HG02973 (cell line): ENCODE data around the gene TACSTD2.
"Not testable (repeated sequence)": the region's sequence is repeated elsewhere in the genome, so short reads cannot be mapped to it uniquely, and the experiment has no call there.

Experiments
- ATAC-seq: cut with Tn5 transposase; IDR thresholded peaks from one replicate; pipeline ENCODE4 v1.9.1; 2021; ENCODE audit warnings: moderate library complexity; ENCODE audit not compliant: unreplicated experiment

Gene TACSTD2

DNA sequence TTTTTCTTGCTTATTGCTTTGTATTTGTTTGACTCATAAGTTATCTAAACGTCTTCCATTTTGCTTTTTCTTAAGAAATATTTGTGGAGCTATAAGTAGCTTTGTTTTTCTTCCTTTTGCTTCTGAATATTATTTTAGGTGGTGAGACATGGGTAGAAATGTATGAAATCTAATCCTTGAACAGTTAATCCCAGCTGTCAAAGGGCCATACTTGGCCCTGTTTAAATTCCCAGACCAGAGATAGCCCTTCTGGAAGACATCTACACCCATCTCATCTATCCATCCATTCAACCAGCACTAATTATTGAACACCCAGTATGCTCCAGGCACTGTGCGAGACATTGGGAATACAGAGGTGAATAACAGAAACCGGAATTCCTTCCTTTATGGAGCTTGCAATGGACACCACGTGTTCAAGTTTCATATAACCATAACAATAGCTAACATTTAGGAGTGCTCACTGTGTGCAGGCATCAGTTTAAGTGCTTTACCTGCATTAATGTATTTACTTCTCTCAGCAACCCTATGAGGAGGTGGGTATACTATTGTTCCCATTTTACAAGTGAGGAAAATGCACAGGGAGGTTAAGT lies 8.7 kb downstream of the TACSTD2 start:
- no peak for ATAC-seq

DNA sequence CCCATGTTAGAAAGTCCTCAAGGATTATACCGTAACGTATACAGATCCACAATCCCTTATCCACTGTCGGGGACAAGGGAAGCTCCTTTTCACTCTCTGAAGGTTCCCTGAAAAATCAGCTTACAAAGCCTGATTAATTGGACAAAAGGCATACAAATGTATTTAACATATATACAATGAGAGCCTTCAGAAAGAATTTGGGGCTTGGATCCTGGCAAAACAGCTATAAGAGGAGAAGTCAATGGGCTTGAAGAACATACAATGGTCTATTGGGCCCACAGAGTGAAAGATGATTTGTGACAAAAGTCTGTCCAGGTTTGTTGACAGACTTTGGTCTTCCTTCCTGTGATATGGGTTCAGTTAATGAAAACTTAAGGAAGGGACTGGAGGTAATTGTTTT lies 10.7 kb downstream of the TACSTD2 start:
- ATAC-seq = no peak

DNA sequence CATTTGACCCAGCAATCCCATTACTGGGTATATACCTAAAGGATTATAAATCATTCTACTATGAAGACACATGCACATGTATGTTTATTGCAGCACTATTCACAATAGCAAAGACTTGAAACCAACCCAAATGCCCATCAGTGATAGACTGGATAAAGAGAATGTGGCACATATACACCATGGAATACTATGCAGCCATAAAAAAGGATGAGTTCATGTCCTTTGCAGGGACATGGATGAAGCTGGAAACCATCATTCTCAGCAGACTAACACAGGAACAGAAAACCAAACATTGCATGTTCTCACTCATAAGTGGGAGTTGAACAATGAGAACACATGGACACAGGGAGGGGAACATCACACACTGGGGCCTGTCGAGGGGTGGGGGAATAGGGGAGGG lies 13.3 kb downstream of the TACSTD2 start:
- ATAC-seq = not testable (repeated sequence)

DNA sequence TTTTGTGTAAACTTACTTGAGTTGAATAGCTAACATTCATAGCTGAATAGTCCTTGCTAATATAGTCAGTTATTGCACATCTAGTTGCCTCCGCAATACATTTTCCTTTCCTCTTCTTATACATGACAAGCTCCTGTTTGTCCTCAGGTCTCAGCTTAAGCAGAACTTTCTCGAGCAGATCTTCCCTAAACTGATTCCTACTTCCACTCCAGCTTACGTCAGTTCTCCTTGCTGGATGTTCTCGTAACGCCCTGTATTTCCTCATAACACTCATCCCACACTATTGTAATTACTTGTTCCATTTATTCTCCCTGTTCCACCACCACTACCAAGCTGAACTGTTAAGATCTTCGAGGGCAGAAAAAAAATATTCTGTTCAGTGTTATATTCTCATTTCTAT lies 15.4 kb downstream of the TACSTD2 start:
- no peak for ATAC-seq

DNA sequence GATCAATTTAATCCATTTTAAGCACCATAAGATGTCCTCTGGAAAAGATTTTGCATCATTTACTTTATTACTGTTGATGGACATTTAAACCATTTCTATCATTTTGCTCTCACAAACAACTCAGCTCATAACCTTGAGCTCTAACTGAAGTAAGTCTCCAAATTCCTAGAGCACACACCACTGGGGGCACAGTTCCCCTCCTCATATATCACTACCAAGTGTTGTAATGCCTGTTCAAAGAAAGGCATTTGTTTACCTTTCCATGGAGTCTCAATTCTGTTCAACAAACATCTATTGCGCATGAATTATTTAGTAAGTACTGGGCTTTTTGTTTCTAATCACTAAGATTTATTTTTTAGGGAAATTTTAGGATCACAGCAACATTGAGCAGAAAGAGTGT lies 21.7 kb downstream of the TACSTD2 start:
- ATAC-seq = no peak

DNA sequence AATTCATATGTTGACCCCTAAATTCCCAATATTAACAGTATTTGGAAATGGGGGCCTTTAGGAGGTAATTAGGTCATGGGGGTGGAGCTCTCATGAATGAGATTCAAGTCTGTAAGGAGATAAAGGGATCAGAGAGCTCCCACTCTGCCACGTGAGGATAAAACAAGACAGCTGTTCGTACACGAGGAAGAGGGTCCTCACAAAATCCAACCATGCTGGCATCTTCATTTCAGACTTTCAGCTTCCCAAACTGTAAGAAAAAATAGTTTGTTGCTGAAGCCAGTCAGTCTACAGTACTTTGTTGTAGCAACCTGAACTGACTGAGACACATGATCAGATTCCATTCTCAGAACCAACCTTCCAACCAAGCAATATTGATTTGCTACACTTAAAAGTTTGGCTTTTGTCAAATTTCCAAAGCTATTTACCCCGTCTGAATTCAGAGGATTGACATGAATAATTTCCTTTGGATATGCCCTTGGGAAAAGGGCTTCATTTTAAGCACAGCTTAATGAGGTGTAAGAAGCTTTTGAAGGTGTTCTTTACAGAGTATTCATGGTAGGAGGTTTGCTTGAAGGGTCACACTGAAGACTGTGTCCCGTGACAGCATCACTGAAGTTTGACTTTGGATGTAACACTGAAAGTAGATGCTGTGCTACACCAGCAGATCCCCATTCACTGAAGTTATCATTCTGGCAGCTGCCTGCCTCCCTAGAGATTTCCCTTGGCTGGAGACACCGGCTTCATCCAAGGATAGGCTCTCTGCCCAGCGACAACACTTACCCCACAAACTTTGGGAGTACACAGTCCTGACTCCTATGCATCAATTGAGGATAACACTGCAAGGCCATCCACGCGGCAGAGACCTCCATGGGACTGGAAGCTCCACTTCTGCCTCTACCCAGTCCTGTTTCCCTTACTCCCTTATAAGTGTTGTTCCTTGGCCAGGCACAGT lies 25.6 kb downstream of the TACSTD2 start:
- ATAC-seq = no peak

DNA sequence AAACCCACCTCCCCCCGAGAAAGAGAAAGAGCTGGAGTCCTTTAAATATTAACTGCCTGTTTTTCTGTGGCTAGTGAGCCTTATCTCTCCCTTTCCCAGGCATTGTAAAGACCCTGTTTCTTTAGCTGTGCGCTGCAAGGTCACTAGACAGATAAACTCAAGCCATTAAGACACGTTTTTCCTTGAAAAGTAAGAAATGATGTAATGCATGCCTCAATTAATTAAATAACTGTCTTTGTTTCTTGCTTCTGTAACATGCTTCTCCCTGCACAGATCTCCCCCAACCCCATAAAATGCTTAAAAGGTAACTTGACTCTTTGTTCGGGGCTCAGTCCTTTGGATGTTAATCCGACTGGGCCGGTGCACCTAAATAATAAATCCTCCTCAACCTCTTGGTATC lies 27.8 kb downstream of the TACSTD2 start:
- not testable (repeated sequence) for ATAC-seq

DNA sequence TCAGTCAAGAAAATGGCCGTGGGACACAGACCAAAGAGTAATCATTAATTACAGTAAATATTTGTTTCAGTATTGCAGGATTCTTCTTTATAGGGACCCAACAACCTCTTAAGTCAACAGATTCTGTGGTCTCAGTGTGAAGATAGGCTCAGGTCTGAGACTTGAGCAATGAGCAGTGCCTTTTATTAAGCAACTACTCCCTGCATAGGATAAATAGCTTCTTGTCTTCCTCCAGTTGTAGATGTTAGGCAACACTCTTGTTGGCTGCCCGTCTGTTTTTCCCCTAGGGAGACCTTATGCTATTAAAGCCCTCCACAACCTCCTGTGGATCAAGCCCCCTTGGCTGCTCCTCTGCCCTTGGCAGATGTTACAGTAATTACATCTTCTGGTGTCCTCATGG lies 28.7 kb downstream of the TACSTD2 start:
- no peak for ATAC-seq

DNA sequence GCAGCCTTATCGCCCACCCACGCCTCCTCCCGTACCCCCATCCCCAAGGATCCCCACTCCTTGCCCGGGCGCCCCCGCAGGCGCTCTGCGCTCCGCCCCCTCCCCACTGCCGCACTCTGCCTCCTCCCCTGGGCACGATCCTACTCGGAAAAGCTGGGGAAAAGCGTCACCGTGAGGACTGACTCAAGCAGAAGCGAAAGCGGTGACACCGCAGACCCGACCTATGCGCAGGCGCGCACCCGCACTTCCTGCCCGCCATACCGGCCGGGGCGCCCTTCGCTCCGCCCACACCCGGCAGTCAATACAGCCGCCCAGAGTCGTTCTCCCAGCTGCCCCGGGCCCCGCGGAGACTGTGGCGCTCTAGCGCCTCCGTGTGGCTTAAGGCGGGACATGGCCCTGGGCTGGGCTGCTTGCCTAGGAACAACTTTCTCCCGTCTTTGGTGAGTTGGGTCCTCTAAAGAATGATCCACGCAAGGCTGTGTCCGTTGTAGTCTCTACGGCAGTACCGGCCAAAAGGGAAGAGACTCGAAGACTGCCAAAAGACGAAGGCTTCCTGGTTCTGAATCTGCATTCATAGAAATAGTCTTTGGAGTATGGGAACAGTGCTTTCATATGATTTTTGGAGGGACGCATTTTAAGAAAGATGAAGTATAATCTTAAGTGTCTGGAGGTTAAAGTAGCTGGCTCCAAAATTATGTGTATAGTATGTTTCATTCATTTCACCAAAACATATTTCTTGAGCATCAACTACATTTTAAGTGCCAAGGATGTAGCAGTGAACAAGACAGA lies 30.3 kb downstream of the TACSTD2 start, which contains the start of gene OMA1:
OMA1 (minus strand) TSS at position 207 of the 789 bp plus-strand sequence. CDS start 7,432 bp downstream, outside the sequence.
- peak; percentile 93 for ATAC-seq

DNA sequence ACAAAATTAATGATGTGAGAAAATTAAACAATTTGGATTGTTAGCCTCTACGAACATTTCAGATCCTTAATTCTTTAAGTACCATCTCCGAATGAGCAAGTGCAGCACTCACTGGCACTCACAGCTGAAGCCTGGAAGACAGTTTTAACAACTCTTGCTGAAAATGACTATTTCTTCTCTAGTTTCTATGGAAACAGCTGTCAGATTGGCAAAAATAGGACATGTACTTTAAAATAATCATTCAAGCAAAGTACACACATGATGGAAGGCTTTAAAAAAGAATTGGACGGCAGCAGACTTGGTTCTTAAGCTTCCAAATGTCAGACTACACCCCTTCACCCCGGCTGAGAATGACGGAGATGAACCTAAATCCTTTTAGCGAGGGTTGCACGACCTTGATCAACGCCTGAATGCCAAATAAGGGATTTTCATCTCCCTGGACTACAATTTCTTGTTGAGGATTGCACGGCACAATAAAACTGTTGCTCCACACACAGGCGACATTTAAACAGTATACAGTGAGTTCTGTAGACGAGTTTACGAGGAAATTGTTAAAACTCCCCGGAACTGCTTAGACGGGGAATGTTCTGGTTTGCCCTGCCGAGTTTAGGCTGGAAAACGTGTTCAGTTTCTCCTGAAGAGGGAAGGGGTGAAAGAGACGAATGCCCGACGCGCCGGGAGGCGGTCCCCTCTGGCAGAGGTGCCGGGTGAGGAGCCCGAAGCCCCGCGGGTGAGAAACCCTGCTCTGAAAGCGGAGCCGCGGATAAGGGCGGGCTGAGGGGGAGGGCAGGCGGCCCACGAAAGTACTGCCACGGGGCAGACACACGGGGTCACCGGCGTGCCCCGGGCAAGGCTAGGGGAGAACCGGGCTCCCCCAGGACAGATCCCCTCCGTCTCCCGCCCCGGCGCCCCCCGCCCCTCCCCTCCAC lies 31.2 kb downstream of the TACSTD2 start:
- ATAC-seq = peak; percentile 35

DNA sequence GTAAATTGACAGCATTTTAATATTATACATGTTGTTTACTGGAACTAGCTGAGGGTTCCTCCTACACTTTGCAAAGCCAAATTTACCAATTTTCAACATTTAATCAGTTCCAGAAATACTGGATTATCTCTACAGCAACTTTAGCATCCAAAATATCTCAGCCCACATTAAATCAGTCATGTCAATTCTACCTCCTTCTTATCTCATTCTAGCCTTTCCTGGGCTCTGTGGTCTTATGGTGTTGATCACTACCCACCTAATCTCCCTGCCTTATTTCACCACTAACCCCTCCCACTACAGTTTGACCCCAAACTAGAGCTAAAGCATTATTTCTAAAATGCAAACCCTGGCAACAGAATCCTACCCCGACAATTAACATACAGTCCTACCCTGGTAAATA lies 33.8 kb downstream of the TACSTD2 start:
- no peak for ATAC-seq

DNA sequence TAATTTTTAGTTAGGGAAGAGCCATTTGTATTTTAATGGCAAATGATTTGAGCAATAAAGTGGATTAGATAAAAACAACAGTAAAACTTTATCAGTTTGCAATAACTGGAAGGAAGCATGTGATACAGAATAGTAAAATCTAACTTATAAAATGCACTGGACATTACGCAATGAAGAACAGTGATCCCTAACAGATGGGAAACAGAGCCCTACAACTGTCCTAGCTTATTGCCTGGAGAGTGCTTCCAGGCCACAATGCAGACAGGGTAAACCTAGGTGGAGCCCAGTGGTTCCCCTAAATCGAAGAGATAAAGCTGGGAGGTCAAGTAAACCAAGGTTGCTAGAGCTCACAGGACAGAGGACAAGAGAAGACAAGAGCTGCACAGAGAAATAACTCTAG lies 37.5 kb downstream of the TACSTD2 start:
- no peak for ATAC-seq

DNA sequence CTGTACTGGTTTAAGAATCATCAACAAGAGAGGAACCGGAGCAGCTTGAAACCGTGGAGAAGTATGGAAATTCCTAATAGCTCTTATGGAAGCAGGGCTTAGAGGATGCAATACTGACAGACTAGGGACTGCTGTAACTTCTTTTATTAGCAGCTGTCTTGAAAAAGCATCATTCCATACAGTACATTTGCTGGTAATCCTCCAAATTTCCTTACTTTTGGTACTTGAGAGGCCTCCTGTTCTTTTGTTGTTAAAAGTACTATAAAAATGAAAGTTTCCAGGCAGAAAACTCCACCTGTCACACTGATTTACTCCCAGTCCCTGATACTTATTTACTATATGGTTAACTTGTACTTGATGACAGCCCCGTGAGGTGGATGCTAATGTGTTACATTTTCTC lies 38.2 kb downstream of the TACSTD2 start:
- no peak for ATAC-seq

DNA sequence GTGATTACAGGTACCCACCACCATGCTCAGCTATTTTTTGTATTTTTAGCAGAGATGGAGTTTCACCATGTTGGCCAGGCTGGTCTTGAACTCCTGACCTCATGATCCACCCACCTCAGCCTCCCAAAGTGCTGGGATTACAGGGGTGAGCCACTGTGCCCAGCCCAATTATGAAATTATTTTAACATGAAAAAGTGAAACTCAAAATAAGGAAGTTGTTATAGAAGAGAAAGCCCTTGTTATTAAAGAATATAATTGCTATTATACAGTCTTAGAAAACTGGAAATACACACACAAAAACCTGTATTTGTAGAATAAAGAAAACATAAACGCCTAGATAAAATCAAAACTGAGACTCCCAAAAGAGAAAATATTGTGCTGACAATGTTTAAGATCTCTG lies 45.2 kb downstream of the TACSTD2 start:
- ATAC-seq = not testable (repeated sequence)

DNA sequence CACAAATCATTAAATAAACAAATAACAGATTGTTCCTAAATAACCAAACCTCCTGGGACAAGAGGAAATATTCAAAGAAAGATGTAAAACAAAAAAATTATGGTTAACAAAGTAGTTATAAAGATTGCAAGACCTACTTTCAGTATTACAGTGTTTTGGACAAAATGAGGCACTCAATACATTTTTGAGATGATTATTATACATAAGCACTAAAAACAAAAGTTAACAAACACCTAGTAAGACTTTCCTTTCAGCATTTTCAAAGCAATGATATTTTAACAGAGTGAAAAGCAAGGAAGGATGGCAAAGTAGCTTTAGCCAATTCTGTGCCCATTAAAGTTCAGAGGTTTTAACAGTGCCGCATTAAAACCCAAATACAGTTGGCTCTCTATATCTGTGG lies 47.8 kb downstream of the TACSTD2 start:
- ATAC-seq = no peak

DNA sequence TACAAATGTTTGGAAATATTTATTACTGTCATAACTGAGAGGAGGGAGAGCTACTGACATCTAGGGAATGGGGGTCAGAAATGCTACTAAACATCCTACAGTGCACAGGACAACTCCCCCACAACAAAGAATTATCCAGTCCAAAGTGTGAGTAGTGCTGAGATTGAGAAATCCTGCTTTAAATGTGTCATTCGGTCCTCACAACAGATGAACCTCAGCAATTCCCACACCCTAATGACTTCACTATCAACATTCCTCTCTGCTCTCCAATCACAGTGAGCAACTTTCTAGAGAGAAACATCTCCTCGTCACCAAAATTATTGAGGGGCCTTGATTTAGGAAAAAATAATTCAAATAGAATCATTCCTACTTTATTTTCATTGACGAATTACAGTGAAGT lies 48.5 kb downstream of the TACSTD2 start:
- ATAC-seq = no peak
